ENCODE results near the gene P2RX3.

Gene P2RX3

GRCh38 chr11:57320719-57321387 is 17.3 kb upstream of the P2RX3 start:
- Histone ChIP-seq H3K27ac (no peak overlapping the region), H3K27me3 (no peaks in the 10 kb centered on the region), H3K4me2 (peak overlapping the region in 2 of 11 experiments; percentile 91 to 97; a peak in 3 of 22 replicates), H4K20me1 (peaks cover 0 to 69% (median 20%) of the 10 kb centered on the region in 11 experiments; a peak in 15 of 22 replicates), H3K4me3 (no peak overlapping the region), H3K4me1 (peaks cover 37 to 55% (median 46%) of the 10 kb centered on the region in 10 experiments), H3K9me3 (replicated peaks in 1 of 11) (no peaks in the 10 kb centered on the region), H3K9ac (no peak overlapping the region), H3K36me3 (peaks cover 31 to 59% (median 45%) of the 10 kb centered on the region in 11 experiments)
- TF ChIP-seq Cebpa-rat (IDR thresholded peaks at IDR 0.05): no peak

GRCh38 chr11:57321388-57322255 is 16.5 kb upstream of the P2RX3 start:
- peak overlapping the region; percentile 15 to 100 (median 91); a peak in 15 of 22 replicates for H3K4me2 ChIP-seq
- H3K27ac ChIP-seq: peak overlapping the region in 1 of 11 experiments; percentile 16; a peak in 1 of 22 replicates
- TF ChIP-seq Cebpa-rat (IDR thresholded peaks at IDR 0.05): no peak
- H3K27me3 ChIP-seq: no peaks in the 10 kb centered on the region
- no peaks in the 10 kb centered on the region for H3K9me3 ChIP-seq (replicated peaks in 1 of 11)
- peaks cover 30 to 59% (median 45%) of the 10 kb centered on the region in 11 experiments for H3K36me3 ChIP-seq
- H4K20me1 ChIP-seq: peaks cover 0 to 63% (median 20%) of the 10 kb centered on the region in 11 experiments; a peak in 15 of 22 replicates
- no peak overlapping the region for H3K4me3 ChIP-seq
- H3K9ac ChIP-seq: peak overlapping the region in 3 of 11 experiments; percentile 11 to 32 (median 31); a peak in 1 of 22 replicates
- peaks cover 38 to 55% (median 46%) of the 10 kb centered on the region in 10 experiments for H3K4me1 ChIP-seq

DNA sequence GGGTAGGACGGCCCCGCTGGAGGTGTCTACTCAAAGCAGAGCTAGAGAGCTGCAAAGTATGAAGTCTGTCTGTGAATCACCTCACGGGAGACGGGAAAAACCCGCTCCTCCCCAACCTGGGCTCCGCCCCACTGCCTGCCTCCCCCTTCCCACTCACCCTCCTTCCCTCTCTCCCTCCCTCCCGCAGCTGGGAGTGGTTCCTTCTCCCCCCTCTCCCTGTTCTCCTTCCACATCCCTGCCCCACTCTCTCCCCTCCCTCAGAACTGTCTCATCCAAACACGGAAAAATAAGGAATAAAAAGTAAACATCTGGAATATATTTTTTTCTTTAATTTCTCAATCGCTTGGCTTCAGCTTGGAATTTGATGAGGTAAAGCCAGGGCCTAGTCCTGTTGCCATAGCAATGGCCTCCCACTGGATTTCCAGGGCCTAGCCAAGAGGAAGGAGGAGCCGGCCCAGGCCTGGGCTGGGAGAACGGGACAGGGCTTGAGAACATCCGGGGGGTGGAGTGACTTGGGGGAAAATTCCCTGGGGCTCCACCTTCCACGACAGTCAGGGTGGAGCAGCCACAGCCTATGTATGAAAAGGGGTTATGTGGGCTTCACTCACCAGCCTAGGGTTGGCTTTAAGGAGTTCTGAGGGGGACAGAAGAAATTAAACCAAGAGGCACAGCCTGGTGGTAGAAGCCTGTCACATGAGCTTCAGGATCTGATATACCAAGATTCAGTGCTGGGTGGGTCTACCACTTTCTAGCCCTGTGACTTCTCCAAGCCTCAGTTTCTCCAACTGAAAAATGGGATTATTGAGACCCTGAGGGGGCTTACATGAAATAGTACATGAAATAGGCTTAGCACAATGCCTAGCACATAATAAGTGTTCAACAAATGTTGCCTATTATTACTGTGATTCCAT is 15.6 kb upstream of the P2RX3 start:
- no peaks in the 10 kb centered on the region for H3K9me3 ChIP-seq (replicated peaks in 1 of 11)
- H4K20me1 ChIP-seq: peaks cover 0 to 54% (median 20%) of the 10 kb centered on the region in 11 experiments; a peak in 15 of 22 replicates
- H3K4me1 ChIP-seq: peaks cover 43 to 62% (median 53%) of the 10 kb centered on the region in 10 experiments
- peaks cover 30 to 59% (median 45%) of the 10 kb centered on the region in 11 experiments for H3K36me3 ChIP-seq
- peak overlapping the region in 1 of 11 experiments; percentile 16; a peak in 1 of 22 replicates for H3K27ac ChIP-seq
- H3K4me2 ChIP-seq: peak overlapping the region; percentile 88 to 100 (median 95)
- peak overlapping the region in 4 of 11 experiments; percentile 11 to 84 (median 32); a peak in 2 of 22 replicates for H3K9ac ChIP-seq
- H3K4me3 ChIP-seq: no peak overlapping the region
- no peak for TF ChIP-seq Cebpa-rat (IDR thresholded peaks at IDR 0.05)
- no peaks in the 10 kb centered on the region for H3K27me3 ChIP-seq

GRCh38 chr11:57323167-57323854 is 14.8 kb upstream of the P2RX3 start:
- peaks cover 43 to 67% (median 53%) of the 10 kb centered on the region in 10 experiments for H3K4me1 ChIP-seq
- peaks cover 31 to 59% (median 45%) of the 10 kb centered on the region in 11 experiments for H3K36me3 ChIP-seq
- H3K27ac ChIP-seq: peak overlapping the region in 2 of 11 experiments; percentile 41 to 91; a peak in 2 of 22 replicates
- no peak for TF ChIP-seq Cebpa-rat (IDR thresholded peaks at IDR 0.05)
- H3K9ac ChIP-seq: peak overlapping the region; percentile 74 to 88 (median 83); a peak in 20 of 22 replicates
- no peaks in the 10 kb centered on the region for H3K27me3 ChIP-seq
- H4K20me1 ChIP-seq: peaks cover 0 to 48% (median 17%) of the 10 kb centered on the region in 11 experiments; a peak in 15 of 22 replicates
- H3K4me3 ChIP-seq: peak overlapping the region; percentile 56 to 74 (median 63); a peak in 19 of 20 replicates
- H3K9me3 ChIP-seq (replicated peaks in 1 of 11): no peaks in the 10 kb centered on the region
- H3K4me2 ChIP-seq: peak overlapping the region; percentile 88 to 100 (median 95)

- H3K4me2 ChIP-seq: peak overlapping the region; percentile 88 to 100 (median 95)
- peaks cover 43 to 67% (median 52%) of the 10 kb centered on the region in 10 experiments for H3K4me1 ChIP-seq
- peak overlapping the region; percentile 56 to 74 (median 63) for H3K4me3 ChIP-seq
- no peaks in the 10 kb centered on the region for H3K9me3 ChIP-seq (replicated peaks in 1 of 11)
- H3K27me3 ChIP-seq: no peaks in the 10 kb centered on the region
- H3K36me3 ChIP-seq: peaks cover 32 to 60% (median 45%) of the 10 kb centered on the region in 11 experiments
- H3K9ac ChIP-seq: peak overlapping the region; percentile 74 to 88 (median 83)
- no peak for TF ChIP-seq Cebpa-rat (IDR thresholded peaks at IDR 0.05)
- peak overlapping the region in 10 of 11 experiments; percentile 41 to 91 (median 57); a peak in 19 of 22 replicates for H3K27ac ChIP-seq
- peaks cover 0 to 44% (median 15%) of the 10 kb centered on the region in 11 experiments; a peak in 15 of 22 replicates for H4K20me1 ChIP-seq
Measured at GRCh38 chr11:57323855-57324153, 14.3 kb upstream of the P2RX3 start.

GRCh38 chr11:57324154-57324885 is 13.8 kb upstream of the P2RX3 start:
- Histone ChIP-seq H3K9me3 (replicated peaks in 1 of 11) (no peaks in the 10 kb centered on the region), H4K20me1 (peaks cover 0 to 44% (median 15%) of the 10 kb centered on the region in 11 experiments; a peak in 15 of 22 replicates), H3K36me3 (peaks cover 37 to 60% (median 50%) of the 10 kb centered on the region in 11 experiments), H3K4me1 (peaks cover 43 to 67% (median 52%) of the 10 kb centered on the region in 10 experiments), H3K4me2 (peak overlapping the region; percentile 88 to 100 (median 95)), H3K27ac (peak overlapping the region; percentile 76 to 91 (median 87); a peak in 21 of 22 replicates), H3K4me3 (peak overlapping the region; percentile 56 to 74 (median 63)), H3K9ac (peak overlapping the region; percentile 74 to 88 (median 84)), H3K27me3 (no peaks in the 10 kb centered on the region)
- no peak for TF ChIP-seq Cebpa-rat (IDR thresholded peaks at IDR 0.05)
